Measurements from ENCODE around the gene OR8G5. TPM values are rescaled to one million over a fixed set of nuclear protein-coding genes. Genes with fewer than 3 reads are reported as not detected.
"Not testable (repeated sequence)": the region's sequence is repeated elsewhere in the genome, so short reads cannot be mapped to it uniquely, and the experiment has no call there.

Gene OR8G5, protein sequence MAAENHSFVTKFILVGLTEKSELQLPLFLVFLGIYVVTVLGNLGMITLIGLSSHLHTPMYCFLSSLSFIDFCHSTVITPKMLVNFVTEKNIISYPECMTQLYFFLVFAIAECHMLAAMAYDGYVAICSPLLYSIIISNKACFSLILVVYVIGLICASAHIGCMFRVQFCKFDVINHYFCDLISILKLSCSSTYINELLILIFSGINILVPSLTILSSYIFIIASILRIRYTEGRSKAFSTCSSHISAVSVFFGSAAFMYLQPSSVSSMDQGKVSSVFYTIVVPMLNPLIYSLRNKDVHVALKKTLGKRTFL
- not detected for polyA plus RNA-seq (ENCODE audit: insufficient read length)

DNA sequence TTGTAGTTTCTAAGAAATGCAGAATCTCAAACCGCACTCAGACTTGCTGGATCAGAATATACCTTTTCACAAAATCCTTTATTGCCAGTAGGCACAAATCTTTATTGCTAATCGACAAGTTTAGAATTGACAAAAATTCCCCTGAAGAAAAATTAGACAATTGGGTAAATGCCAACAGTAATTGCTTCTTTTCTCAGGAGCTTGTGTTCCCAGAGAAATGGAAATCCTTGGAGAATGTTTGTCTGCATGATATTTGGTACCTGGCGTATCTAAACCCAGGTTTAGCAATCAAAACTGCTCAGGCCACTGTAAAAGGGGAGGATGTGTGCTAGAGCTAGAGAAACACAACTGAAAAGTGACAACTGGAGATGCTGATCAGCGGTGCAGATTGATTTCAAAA lies at the start of gene OR8G5:
TSS of gene OR8G5 (plus strand) at position 301 of the 400 bp plus-strand sequence. CDS start 8,556 bp downstream, outside the sequence.
- DNase-seq (ENCODE audit: low read depth): no peak

DNA sequence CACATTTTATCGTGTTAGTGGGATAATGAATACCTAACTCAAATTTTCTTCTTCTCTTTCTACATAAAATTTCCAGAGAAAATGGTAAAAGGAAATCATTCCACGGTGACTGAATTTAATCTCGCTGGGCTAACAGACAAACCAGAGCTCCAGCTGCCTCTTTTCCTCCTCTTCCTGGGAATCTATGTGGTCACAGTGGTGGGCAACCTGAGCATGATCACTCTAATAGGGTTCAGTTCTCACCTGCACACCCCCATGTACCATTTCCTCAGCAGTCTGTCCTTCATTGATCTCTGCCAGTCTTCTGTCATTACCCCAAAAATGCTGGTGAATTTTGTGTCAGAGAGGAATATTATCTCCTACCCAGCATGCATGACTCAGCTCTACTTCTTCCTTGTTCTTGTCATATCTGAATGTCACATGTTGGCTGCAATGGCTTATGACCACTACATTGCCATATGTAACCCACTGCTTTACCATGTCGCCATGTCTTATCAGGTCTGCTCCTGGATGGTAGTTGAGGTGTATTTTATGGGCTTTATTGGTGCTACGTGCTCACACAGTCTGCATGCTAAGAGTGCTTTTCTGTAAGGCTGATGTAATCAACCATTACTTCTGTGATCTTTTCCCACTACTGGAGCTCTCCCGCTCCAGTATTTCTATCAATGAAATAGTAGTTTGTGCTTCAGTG lies 48.9 kb upstream of the OR8G5 start:
- DNase-seq (ENCODE audit: low read depth): no peak

DNA sequence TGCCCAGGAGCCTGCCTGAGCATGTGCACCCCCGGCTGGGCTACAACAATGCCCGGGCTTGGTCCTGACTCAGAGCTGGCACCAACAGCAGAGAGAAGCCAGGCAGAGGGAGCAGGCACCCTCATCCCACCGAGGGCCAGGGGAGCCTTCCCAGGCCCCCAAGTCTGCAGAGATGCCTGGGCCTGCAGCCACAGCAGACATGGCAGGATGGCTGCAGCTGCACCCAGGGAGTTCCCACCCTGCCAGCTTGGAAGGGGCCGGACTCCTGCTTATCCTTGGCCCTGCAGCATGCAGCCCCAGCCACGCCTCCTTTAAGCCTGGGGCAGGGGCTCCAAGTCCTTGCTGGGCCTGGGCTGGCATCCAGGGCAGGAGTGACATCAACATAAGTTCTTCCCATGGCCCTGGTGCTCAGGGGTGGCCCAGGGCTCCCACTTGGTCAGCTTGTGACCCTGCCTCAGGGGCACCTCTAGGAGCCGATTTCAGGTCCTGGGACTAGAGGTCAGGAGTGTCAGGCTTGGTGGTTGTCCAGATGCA lies 46.3 kb upstream of the OR8G5 start:
- DNase-seq (ENCODE audit: low read depth): no peak

DNA sequence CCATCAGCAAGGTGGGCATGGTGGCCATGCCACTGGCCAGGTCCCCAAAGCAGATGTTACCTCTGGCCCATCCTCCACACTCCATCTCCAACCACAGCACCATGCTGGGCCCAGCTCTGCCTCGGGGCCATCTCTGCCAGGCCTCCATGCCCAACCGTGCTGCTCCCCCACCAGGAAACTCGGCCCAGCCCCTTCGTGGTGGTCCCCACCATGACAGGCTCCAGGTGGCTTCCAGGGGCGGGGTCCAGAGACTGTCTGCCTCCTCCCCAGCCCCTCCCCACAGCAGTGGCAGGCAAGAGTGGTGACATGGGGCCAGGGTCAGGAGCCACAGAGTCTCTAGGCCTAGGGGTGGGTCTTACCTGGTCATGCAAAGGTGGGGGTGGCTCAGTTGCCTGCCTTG lies 45.8 kb upstream of the OR8G5 start:
- DNase-seq (ENCODE audit: low read depth): no peak

DNA sequence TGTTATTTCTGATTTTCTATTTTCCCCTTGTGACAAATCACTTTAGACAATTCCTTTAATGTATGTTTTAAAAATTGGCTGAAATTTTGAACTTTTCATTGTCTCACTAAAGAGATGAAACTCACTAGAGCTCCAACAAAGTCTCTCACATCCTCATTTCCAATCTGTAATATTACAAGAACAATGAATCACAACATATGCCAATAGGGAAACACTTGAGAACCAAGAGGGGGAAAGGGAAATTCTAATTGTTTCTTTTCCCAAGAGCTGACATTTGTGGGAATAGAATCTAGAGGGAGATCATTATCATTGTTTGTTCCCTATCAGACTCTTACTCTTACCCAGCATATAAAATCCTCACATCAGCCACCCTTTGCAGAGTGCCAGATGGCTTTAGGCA lies 44.9 kb upstream of the OR8G5 start:
- no peak for DNase-seq (ENCODE audit: low read depth)

DNA sequence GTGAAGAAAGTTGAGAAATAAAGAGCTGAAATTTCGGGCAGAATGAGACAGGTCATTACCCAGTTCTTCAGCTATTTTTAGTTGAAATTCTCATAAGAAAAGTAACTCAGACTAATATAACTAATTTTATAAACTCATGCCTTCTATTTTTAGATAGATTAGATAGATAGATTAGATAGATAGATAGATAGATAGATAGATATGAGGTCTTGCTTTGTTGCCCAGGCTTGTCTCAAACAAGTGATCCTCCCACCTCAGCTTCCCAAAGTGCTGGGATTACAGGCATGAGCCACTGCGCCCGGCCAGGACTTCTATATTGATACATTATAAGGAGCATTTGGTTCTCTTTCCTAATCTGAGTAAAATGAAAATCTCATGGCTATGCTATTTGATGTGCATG lies 42.1 kb upstream of the OR8G5 start:
- no peak for DNase-seq (ENCODE audit: low read depth)

DNA sequence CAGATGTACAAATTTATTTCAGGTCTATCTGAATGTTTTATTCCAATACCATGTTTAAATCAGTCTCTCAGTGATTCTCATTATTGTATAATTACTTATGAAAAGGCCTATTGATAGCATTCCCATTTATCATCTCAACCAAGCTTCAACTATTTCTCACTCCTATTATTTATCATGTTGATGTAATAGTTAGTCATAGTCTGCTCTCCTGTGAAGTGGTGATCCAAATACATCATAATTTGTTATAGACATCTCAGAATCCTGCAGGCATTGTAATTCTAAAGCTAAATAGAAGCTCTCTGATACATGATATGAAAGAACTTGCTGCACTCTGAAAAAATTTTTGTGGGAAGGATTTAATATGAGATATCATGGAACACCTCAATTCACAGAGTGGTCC lies 37.0 kb upstream of the OR8G5 start:
- DNase-seq (ENCODE audit: low read depth): no peak

DNA sequence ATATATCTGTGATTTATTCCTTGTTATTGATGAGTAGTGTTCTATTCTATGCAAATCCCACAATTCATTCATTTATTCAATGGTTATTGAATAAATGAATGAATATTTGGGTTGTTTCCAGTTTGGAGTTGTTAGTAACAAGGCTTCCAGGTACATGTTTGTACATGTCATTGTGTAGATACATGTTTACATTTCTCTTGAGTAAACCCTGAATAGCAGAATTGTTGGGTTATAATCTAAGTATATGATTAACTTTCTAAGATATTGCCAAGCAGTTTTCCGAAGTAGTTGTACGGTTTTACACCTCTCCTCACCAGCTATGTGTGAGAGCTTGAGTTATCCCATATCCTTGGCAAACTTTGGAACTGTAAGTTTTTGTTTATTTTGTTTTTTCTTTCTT lies 33.8 kb upstream of the OR8G5 start:
- no peak for DNase-seq (ENCODE audit: low read depth)

DNA sequence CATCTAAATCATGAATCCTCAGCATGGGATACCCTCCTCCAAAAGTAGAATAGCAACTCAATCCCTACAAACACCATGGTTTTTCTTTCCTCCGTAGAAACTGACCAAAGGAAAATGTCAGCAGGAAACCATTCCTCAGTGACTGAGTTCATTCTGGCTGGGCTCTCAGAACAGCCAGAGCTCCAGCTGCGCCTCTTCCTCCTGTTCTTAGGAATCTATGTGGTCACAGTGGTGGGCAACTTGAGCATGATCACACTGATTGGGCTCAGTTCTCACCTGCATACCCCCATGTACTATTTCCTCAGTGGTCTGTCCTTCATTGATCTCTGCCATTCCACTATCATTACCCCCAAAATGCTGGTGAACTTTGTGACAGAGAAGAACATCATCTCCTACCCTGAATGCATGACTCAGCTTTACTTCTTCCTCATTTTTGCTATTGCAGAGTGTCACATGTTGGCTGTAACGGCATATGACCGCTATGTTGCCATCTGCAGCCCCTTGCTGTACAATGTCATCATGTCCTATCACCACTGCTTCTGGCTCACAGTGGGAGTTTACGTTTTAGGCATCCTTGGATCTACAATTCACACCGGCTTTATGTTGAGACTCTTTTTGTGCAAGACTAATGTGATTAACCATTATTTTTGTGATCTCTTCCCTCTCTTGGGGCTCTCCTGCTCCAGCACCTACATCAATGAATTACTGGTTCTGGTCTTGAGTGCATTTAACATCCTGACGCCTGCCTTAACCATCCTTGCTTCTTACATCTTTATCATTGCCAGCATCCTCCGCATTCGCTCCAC lies 31.4 kb upstream of the OR8G5 start:
- DNase-seq (ENCODE audit: low read depth): peak; percentile 5

DNA sequence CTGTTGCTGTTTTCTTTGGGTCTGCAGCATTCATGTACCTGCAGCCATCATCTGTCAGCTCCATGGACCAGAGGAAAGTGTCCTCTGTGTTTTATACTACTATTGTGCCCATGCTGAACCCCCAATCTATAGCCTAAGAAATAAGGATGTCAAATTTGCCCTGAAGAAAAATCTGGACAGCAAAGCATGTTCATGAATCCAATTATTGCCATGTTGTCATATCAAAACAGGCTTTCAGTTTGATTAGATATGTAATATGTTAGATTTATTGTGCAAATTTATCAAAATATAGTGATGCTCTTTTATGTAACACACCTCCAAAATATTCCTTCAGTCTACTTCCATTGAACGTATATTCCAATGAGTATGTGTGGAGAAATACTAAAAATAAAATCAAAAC lies 30.7 kb upstream of the OR8G5 start:
- no peak for DNase-seq (ENCODE audit: low read depth)

DNA sequence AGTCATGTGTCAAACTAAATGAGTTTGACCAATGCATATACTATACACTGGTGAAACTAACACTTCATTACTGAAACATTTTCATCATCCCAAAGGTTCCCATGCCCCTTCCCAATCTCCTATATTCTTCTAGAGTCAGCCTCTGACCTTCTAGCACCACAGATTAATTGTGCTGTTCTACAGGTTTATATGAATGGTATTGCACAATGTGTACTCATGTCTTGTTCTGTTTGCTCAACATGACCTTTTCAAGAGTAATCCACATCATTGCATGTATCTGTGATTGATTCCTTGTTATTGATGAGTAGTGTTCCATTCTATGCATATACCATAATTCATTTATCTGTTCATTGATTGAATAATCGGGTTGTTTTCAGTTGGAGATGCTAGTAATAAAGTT lies 22.8 kb upstream of the OR8G5 start:
- no peak for DNase-seq (ENCODE audit: low read depth)

DNA sequence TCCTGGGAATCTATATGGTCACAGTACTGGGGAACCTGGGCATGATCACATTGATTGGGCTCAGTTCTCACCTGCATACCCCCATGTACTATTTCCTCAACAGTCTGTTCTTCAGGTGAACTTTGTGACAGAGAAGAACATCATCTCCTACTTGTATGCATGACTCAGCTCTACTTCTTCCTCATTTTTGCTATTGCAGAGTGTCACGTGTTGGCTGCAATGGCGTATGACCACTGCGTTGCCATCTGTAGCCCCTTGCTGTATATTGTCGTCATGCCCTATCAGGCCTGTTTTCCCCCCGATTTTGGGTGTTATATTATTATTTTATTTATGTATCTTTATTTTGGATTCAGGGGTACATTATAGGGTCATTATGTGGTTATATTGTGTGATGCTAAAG lies 17.7 kb upstream of the OR8G5 start:
- DNase-seq (ENCODE audit: low read depth): no peak

DNA sequence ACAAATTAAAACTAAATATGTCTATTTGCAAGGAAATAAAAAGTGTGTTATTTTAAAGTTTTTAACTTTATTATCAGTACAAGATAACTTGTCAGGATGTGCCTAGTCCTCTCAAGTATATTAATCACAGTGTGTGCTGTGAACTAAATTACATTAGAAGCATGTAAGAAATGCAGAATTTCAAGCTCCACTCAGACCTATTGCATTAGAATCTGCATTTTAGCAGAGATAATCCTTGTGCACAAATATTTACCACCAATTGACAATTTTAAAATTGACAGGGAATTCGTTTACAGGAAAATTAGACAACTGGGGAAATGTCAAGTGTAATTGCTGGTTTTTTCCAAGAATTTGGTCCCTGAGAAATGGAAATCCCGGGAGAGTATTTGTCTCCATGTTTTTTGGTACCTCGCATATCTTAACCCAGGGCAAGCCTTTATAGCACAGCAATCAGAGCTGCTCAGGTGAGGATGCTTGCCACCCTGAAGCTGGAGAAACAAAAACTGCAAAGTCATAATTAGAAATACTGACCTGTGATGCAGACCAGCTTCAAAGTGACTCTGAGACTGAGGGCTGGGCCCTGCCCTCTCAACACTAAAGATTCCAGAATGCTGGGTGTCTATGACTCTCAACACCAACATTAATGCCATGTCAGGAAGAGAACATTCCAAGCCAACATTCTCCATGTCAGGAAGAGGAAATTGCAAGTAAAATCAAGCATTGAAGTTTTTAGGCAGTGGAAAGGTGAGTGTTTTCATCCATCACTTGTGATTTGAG lies 15.4 kb upstream of the OR8G5 start, which contains the start of gene OR8G1:
TSS of gene OR8G1 (plus strand) at position 475 of the 777 bp plus-strand sequence. CDS start 8,581 bp downstream, outside the sequence.
- DNase-seq (ENCODE audit: low read depth): no peak

DNA sequence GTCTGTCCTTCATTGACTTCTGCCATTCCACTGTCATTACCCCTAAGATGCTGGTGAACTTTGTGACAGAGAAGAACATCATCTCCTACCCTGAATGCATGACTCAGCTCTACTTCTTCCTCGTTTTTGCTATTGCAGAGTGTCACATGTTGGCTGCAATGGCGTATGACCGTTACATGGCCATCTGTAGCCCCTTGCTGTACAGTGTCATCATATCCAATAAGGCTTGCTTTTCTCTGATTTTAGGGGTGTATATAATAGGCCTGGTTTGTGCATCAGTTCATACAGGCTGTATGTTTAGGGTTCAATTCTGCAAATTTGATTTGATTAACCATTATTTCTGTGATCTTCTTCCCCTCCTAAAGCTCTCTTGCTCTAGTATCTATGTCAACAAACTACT lies 6.3 kb upstream of the OR8G5 start:
- not testable (repeated sequence) for DNase-seq (ENCODE audit: low read depth)

DNA sequence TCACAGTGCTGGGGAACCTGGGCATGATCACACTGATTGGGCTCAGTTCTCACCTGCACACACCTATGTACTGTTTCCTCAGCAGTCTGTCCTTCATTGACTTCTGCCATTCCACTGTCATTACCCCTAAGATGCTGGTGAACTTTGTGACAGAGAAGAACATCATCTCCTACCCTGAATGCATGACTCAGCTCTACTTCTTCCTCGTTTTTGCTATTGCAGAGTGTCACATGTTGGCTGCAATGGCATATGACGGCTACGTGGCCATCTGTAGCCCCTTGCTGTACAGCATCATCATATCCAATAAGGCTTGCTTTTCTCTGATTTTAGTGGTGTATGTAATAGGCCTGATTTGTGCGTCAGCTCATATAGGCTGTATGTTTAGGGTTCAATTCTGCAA lies 8.9 kb downstream of the OR8G5 start:
- DNase-seq (ENCODE audit: low read depth): not testable (repeated sequence)

DNA sequence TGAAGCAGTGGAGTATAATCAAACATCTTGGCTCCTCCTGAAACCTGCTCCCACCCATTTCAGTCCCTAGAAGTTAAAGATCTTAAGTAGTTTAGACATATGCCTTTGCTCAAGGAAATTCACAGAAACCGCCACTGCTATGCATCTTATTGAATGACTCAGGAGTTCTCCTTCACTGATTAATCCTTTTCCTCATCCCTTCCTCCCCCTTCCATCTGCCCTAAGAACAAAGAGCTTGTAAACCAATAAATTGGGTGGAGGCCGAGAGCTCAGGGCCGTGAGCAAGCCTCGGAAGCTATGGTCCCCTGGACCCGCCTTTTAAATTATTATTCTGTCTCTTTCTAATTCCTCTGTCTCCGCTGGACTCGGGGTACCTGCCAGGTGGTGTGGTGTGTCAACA lies 14.7 kb downstream of the OR8G5 start:
- not testable (repeated sequence) for DNase-seq (ENCODE audit: low read depth)

DNA sequence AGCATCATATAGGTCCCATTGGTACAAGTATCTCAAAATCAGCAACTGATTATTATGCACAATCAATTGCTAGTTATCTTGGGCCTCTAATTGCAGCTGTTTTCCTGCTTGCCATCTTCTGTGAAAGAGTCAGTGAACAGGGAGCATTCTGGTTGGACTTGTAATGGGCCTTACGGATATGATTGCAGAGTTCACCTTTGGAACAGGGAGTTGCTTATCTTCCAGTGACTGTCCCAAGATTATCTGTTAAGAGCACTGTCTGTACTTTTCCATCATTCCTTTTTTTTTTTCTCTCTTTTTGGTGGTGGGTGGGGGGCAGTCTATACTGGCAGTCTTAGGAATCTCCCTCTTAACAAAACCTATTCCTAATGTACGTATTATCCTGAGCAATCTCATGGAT lies 17.8 kb downstream of the OR8G5 start:
- DNase-seq (ENCODE audit: low read depth): no peak

DNA sequence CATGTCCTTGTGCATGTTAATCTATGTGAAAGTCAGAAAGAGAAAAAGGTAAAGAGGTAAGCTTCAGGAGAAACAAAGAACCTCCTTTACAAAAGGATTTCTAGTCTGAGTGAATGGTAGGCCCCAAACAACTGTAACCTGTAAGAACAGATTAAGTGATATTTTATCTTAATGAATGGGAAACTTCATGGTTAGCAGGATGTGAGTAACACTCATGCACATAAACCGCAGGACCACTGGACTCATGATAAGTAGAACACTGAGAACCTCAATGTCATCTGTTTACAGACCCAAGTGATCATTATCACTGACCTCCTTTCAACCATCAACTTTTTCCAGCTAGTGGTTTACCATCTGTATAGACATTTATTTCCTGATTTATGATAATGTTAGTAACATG lies 19.9 kb downstream of the OR8G5 start:
- no peak for DNase-seq (ENCODE audit: low read depth)

DNA sequence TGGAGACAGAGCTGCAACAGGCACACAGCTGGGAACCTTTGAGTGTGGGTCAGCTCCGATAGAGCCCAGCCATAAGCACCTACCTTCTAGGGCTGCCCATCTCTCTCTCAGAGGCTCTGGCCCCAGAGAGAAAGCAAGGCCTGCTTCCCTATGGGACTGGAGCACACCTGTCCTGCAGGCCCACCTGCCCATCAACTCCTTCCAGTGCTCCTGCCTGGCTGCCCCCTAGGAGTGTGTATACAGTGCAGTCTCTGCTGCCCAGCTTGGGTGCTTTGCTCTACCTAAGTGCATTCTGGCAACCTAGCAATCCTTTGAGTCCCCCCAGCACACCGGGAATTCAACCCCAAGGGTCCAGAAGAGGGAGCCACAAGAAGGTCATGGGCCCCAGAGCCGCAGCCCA lies 21.0 kb downstream of the OR8G5 start:
- DNase-seq (ENCODE audit: low read depth): no peak

DNA sequence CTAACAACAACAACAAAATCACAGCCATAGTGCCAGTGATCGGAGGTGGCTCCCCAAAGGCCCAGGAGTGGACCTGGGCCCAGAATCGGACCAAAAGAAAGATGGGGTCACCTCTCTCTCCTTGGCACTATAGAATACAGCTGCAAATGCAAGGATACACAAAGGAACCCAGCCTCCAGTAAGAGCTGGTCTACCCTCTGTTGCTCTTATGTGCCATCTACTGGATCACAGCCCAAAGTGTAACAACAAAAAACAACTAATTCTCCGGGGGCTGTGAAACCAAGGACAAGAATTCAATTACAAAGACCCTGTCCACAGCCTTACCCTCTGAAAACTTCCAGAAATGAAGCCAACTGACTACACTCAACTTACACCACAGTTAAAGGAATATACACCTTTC lies 21.6 kb downstream of the OR8G5 start:
- DNase-seq (ENCODE audit: low read depth): no peak

DNA sequence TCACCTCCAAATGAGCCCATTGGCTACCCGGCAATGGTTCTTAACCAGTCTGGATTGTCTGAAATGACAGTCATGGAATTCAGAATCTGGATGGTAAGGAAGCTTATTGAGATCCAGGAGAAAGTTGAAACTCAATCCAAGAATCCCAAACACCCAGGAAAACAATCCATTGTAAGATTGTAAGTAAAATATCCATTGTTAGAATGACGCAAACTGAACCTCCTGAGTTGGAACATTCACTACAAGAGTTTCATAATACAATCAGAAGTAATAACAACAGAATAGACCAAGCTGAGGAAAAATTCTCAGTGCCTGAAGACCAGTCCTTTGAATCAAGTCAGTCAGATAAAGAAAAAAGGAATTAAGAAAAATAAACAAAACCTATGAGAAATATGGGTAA lies 22.1 kb downstream of the OR8G5 start:
- no peak for DNase-seq (ENCODE audit: low read depth)
